HepG2 (cell line): Measurements from ENCODE around the gene SPG7. TPM values are rescaled to one million over a fixed set of nuclear protein-coding genes. Genes with fewer than 3 reads are reported as not detected.
A peak's percentile ranks its signal among the peaks of the same experiment; 100 is the strongest.

Experiments
- ATAC-seq: fragments of 200-7000 bp; cut with Tn5 transposase; 3 replicates; pipeline ENCODE4 v1.9.1; 2020; ENCODE audit warnings: mild to moderate bottlenecking, moderate library complexity
- BruUV-seq: library from RNA; stranded (reverse); fragments of 400-500 nt; replicated peaks from 2 replicates; lab custom pipeline; 2021; lab: Mats Ljungman, UMichigan
- CTCF ChIA-PET: fragments of 300-600 bp; formaldehyde crosslinking; extraction: SDS; loops from one replicate; lab custom pipeline; 2021; ENCODE audit warnings: low total read pairs, inconsistent platforms, low intra/inter-chr PET ratio; lab: Yijun Ruan, JAX
- POLR2A ChIA-PET: fragments of 350-600 bp; sonication (Branson Sonifier 250); formaldehyde crosslinking; loops from one replicate; lab custom pipeline; 2020; ENCODE audit warnings: antibody characterized with exemption, inconsistent platforms; lab: Yijun Ruan, JAX
- DNase-seq: peaks from one replicate; pipeline ENCODE4 v3.0.0-alpha.2; 2015; ENCODE audit warnings: low spot score
- FAIRE-seq: peaks from 3 replicates; lab custom pipeline; 2011; peaks lifted over from hg19 to GRCh38; lab: Jason Lieb, UNC
- H2AFZ ChIP-seq: one replicate; pipeline ENCODE4 v1.6.1; 2011; ENCODE audit warnings: low read length, inconsistent platforms
- H3K27ac ChIP-seq: fragments of 300-600 bp; 3 replicates; pipeline ENCODE4 v1.8.0; 2011; ENCODE audit warnings: mixed run types, mild to moderate bottlenecking, mixed read lengths, low read length, inconsistent platforms; ENCODE audit not compliant: insufficient read depth; ENCODE audit errors: extremely low read length
- H3K27me3 ChIP-seq, 2 experiments: fragments of 200-600 bp in 1 of 2; 2 replicates in 1 of 2; 3 replicates in 1 of 2; pipeline versions ENCODE4 v1.6.0 to v1.8.0; 2011; ENCODE audit warnings: low read length in 2 of 2, mild to moderate bottlenecking in 2 of 2, moderate library complexity in 2 of 2, inconsistent platforms in 1 of 2; ENCODE audit not compliant: insufficient read depth in 2 of 2, control insufficient read depth in 1 of 2
- H3K36me3 ChIP-seq, 2 experiments: fragments of 200-600 bp in 1 of 2; replicated peaks in 1 of 2; 2 replicates in 1 of 2; 3 replicates in 1 of 2; pipeline versions ENCODE4 v1.5.1 to v1.8.0; 2011; ENCODE audit warnings: low read length in 2 of 2, inconsistent platforms in 1 of 2; ENCODE audit not compliant: insufficient read depth in 2 of 2, control insufficient read depth in 1 of 2
- H3K4me1 ChIP-seq: 2 replicates; pipeline ENCODE4 v1.5.1; 2012; ENCODE audit warnings: low read length, inconsistent platforms; ENCODE audit not compliant: insufficient read depth
- H3K4me2 ChIP-seq: 2 replicates; pipeline ENCODE4 v1.6.0; 2011; ENCODE audit warnings: low read depth, low read length, inconsistent platforms
- H3K4me3 ChIP-seq, 3 experiments: fragments of 200-600 bp in 1 of 3; sonication (generic), shearing (Covaris generic) in 1 of 3; replicated peaks in 1 of 3; 2 replicates each; pipeline ENCODE4 v1.5.1; 2011 to 2016; ENCODE audit warnings: low read length in 3 of 3, inconsistent platforms in 2 of 3, low read depth in 2 of 3, mild to moderate bottlenecking in 2 of 3, control low read depth in 1 of 3, mixed read lengths in 1 of 3; ENCODE audit not compliant: insufficient read depth in 1 of 3
- H3K79me2 ChIP-seq: one replicate; pipeline ENCODE4 v1.6.1; 2011; ENCODE audit warnings: low read length, inconsistent platforms; ENCODE audit not compliant: insufficient read depth
- H3K9ac ChIP-seq: 2 replicates; pipeline ENCODE4 v1.6.0; 2011; ENCODE audit warnings: mild to moderate bottlenecking, low read depth, low read length, inconsistent platforms; ENCODE audit not compliant: insufficient read depth
- H3K9me3 ChIP-seq: 2 replicates; pipeline ENCODE4 v1.5.1; 2012; ENCODE audit warnings: mild to moderate bottlenecking, low read length
- H4K20me1 ChIP-seq: 2 replicates; pipeline ENCODE4 v1.6.0; 2011; ENCODE audit warnings: inconsistent platforms, mild to moderate bottlenecking, low read length, moderate library complexity; ENCODE audit not compliant: insufficient read depth
- MED1 ChIP-seq: sonication (generic); formaldehyde crosslinking; IDR thresholded peaks from 2 replicates; pipeline ENCODE4 v1.4.0; 2020; ENCODE audit warnings: missing genetic modification reagents
- POLR2AphosphoS5 ChIP-seq: IDR thresholded peaks from 2 replicates; pipeline ENCODE4 v1.6.1; 2012; ENCODE audit warnings: low read depth, low read length
- SIN3A ChIP-seq: IDR thresholded peaks from 2 replicates; pipeline ENCODE4 v1.6.1; 2011; ENCODE audit warnings: low read depth, mild to moderate bottlenecking, control low read depth, low read length, borderline replicate concordance
- ZFP36L1 ChIP-seq: sonication (generic); formaldehyde crosslinking; IDR thresholded peaks from 2 replicates; pipeline ENCODE4 v1.8.0; 2022; ENCODE audit warnings: mild to moderate bottlenecking, missing genetic modification reagents, moderate library complexity
- ZNF616 ChIP-seq: sonication (generic); formaldehyde crosslinking; IDR thresholded peaks from 2 replicates; pipeline ENCODE4 v1.5.0; 2020; ENCODE audit warnings: low read depth, mild to moderate bottlenecking, missing genetic modification reagents
- WGBS: methylation state at CpG from one replicate; pipeline ENCODE4 v1.1.6; 2017; ENCODE audit warnings: low lambda C conversion rate; 5-methylcytosine and 5-hydroxymethylcytosine counted together
- in situ Hi-C: cut with HindIII; loops from 2 replicates; pipeline ENCODE4 v1.10.0; 2017; ENCODE audit warnings: low pct_unique_long_range_greater_than_20kb; ENCODE audit not compliant: extremely low pct_ligation_motif_present
- intact Hi-C: fragments of 100-400 bp; cut with micrococcal nuclease; formaldehyde crosslinking; loops from one replicate; pipeline ENCODE4 v1.10.0; 2022; ENCODE audit not compliant: unreplicated experiment
- polyA plus RNA-seq, 8 experiments: library from polyadenylated mRNA; depleted of rRNA in 3 of 8; stranded (reverse) in 7 of 8; unstranded in 1 of 8; fragments of >200 nt; fragmentation: Illumina TruSeq in 4 of 8; extraction: Trizol in 4 of 8; gene quantifications; 2 replicates each; pipeline versions ENCODE4 v1.2.1 to v1.2.3, GENCODE V29; 2011 to 2016; ENCODE audit warnings: low read depth in 4 of 8, missing spikeins in 1 of 8, mixed read lengths in 1 of 8; ENCODE audit not compliant: insufficient read depth in 1 of 8
- total RNA-seq, 5 experiments: library from RNA; depleted of rRNA; stranded (reverse); fragments of >200 nt; fragmentation: Illumina TruSeq; extraction: Trizol; gene quantifications; 2 replicates each; pipeline ENCODE4 v1.2.3, GENCODE V29; 2016; ENCODE audit warnings: low read depth in 1 of 5
- TF ChIP-seq, protein P1 (sequence below): sonication (generic); formaldehyde crosslinking; IDR thresholded peaks from 2 replicates; pipeline ENCODE4 v1.5.1; 2020; ENCODE audit warnings: mild to moderate bottlenecking, missing genetic modification reagents, moderate library complexity

Gene SPG7
- total and polyA plus RNA-seq, 2 of the 13 experiments (the other 11 are each of a cell fraction or from before 2014, with no cell fraction given) = 66.0 to 136 TPM

DNA sequence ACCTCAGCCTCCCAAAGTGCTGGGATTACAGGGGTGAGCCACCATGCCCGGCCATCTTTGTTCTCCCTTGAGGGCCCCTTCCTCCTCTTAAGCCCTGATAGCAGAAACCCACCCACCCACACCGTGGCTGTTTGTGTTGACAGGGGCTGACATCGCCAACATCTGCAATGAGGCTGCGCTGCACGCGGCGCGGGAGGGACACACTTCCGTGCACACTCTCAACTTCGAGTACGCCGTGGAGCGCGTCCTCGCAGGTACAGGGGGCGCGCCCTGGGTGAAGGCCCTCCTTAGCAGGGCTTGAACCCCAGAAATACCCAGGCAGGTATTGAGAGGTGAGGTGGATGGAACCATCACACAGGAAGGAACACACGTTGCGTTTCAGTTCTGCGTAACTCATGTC, 39.7 kb downstream of the SPG7 start:
- no peaks in the 10 kb centered on the region for H3K79me2 ChIP-seq
- in situ Hi-C loops = no loop called here
- FAIRE-seq = no peak
- ChIA-PET POLR2A (no interaction called here), CTCF (no interaction called here)
- no peaks in the 10 kb centered on the region for H3K9me3 ChIP-seq
- TF ChIP-seq, protein P1, sequence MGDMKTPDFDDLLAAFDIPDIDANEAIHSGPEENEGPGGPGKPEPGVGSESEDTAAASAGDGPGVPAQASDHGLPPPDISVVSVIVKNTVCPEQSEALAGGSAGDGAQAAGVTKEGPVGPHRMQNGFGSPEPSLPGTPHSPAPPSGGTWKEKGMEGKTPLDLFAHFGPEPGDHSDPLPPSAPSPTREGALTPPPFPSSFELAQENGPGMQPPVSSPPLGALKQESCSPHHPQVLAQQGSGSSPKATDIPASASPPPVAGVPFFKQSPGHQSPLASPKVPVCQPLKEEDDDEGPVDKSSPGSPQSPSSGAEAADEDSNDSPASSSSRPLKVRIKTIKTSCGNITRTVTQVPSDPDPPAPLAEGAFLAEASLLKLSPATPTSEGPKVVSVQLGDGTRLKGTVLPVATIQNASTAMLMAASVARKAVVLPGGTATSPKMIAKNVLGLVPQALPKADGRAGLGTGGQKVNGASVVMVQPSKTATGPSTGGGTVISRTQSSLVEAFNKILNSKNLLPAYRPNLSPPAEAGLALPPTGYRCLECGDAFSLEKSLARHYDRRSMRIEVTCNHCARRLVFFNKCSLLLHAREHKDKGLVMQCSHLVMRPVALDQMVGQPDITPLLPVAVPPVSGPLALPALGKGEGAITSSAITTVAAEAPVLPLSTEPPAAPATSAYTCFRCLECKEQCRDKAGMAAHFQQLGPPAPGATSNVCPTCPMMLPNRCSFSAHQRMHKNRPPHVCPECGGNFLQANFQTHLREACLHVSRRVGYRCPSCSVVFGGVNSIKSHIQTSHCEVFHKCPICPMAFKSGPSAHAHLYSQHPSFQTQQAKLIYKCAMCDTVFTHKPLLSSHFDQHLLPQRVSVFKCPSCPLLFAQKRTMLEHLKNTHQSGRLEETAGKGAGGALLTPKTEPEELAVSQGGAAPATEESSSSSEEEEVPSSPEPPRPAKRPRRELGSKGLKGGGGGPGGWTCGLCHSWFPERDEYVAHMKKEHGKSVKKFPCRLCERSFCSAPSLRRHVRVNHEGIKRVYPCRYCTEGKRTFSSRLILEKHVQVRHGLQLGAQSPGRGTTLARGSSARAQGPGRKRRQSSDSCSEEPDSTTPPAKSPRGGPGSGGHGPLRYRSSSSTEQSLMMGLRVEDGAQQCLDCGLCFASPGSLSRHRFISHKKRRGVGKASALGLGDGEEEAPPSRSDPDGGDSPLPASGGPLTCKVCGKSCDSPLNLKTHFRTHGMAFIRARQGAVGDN (CRISPR knock-in tag) = peak; percentile 20; the same call in 1 of the 2 replicates
- TF ChIP-seq ZFP36L1 (CRISPR knock-in tag) = no peak
- TF ChIP-seq SIN3A = no peak
- no peak for TF ChIP-seq MED1
- no peak for TF ChIP-seq POLR2AphosphoS5
- TF ChIP-seq ZNF616 = no peak
- H3K27ac ChIP-seq = no peak overlapping the region
- no peaks in the 10 kb centered on the region for H3K27me3 ChIP-seq
- no peak overlapping the region for H3K4me2 ChIP-seq
- no TSS peak for BruUV-seq
- ATAC-seq = no peak
- H3K9ac ChIP-seq = no peak overlapping the region
- intact Hi-C loops = no loop called here
- H3K4me3 ChIP-seq = no peak overlapping the region
- peaks cover 28 to 53% of the 10 kb centered on the region in 2 experiments for H3K36me3 ChIP-seq
- no peak overlapping the region for H2AFZ ChIP-seq
- H4K20me1 ChIP-seq = peaks cover 5% of the 10 kb centered on the region; the same call in 1 of the 2 replicates
- DNase-seq = no peak
- peaks cover 35% of the 10 kb centered on the region for H3K4me1 ChIP-seq
- over 99% methylated on average over 20 of the region's 20 CpGs for WGBS
